GM21390 (cell line): Measurements from ENCODE around the gene CCDC80.
A peak's percentile ranks its signal among the peaks of the same experiment; 100 is the strongest.
"Not testable (repeated sequence)": the region's sequence is repeated elsewhere in the genome, so short reads cannot be mapped to it uniquely, and the experiment has no call there.

Experiments used
- ATAC-seq: cut with Tn5 transposase; IDR thresholded peaks from one replicate; pipeline ENCODE4 v1.9.1; 2021; ENCODE audit not compliant: unreplicated experiment

The CCDC80 gene

GRCh38 chr3:112640930-112641801 is at the start of gene CCDC80:
Gene CCDC80, minus strand, starts transcription at chr3:112641143. Its CDS starts 1,238 bp downstream, at chr3:112639905.
- no peak for ATAC-seq

- ATAC-seq = no peak
These were observed 49.0 kb upstream of the CCDC80 start for GRCh38 chr3:112689989-112690388.

GRCh38 chr3:112689385-112689784 is 48.4 kb upstream of the CCDC80 start:
- ATAC-seq = no peak

- ATAC-seq = no peak
These were observed 47.9 kb upstream of the CCDC80 start for GRCh38 chr3:112688819-112689218.

- ATAC-seq = no peak
These were observed 47.3 kb upstream of the CCDC80 start for GRCh38 chr3:112688085-112688769.

GRCh38 chr3:112687616-112688015 is 46.7 kb upstream of the CCDC80 start:
- no peak for ATAC-seq

GRCh38 chr3:112687211-112687610 is 46.3 kb upstream of the CCDC80 start:
- no peak for ATAC-seq

- ATAC-seq = no peak
These were observed 45.2 kb upstream of the CCDC80 start for GRCh38 chr3:112685956-112686799.

GRCh38 chr3:112685420-112685819 is 44.5 kb upstream of the CCDC80 start:
- ATAC-seq = no peak

- ATAC-seq = no peak
These were observed 41.4 kb upstream of the CCDC80 start for GRCh38 chr3:112682361-112682760.

- no peak for ATAC-seq
These were observed 40.9 kb upstream of the CCDC80 start for GRCh38 chr3:112681822-112682325.

- peak; percentile 98 for ATAC-seq
These were observed 35.8 kb upstream of the CCDC80 start for GRCh38 chr3:112676659-112677234.

- no peak for ATAC-seq
These were observed 35.1 kb upstream of the CCDC80 start for GRCh38 chr3:112675943-112676535.

- ATAC-seq = no peak
These were observed 34.4 kb upstream of the CCDC80 start for GRCh38 chr3:112675349-112675748.

GRCh38 chr3:112672716-112673541 is 32.0 kb upstream of the CCDC80 start:
- no peak for ATAC-seq

- ATAC-seq = no peak
These were observed 31.2 kb upstream of the CCDC80 start for GRCh38 chr3:112671930-112672715.

- ATAC-seq = no peak
These were observed 29.9 kb upstream of the CCDC80 start for GRCh38 chr3:112670824-112671223.

- ATAC-seq = no peak
These were observed 26.7 kb upstream of the CCDC80 start for GRCh38 chr3:112667599-112667998.

- ATAC-seq = not testable (repeated sequence)
These were observed 24.1 kb upstream of the CCDC80 start for GRCh38 chr3:112665009-112665408.
